BLaER1 (cell line): Measurements from ENCODE around the gene SCAMP3.

Experiments used
- H3K27ac ChIP-seq: shearing (Covaris generic); formaldehyde crosslinking; 2 replicates; pipeline ENCODE4 v1.8.1; 2022
- H3K27me3 ChIP-seq: shearing (Covaris generic); formaldehyde crosslinking; 2 replicates; pipeline ENCODE4 v1.8.1; 2022
- H3K36me3 ChIP-seq: shearing (Covaris generic); formaldehyde crosslinking; 2 replicates; pipeline ENCODE4 v1.8.1; 2022
- H3K4me1 ChIP-seq: shearing (Covaris generic); formaldehyde crosslinking; 2 replicates; pipeline ENCODE4 v1.8.1; 2022
- H3K4me2 ChIP-seq: shearing (Covaris generic); formaldehyde crosslinking; 2 replicates; pipeline ENCODE4 v1.8.1; 2022
- H3K4me3 ChIP-seq: shearing (Covaris generic); formaldehyde crosslinking; 2 replicates; pipeline ENCODE4 v1.8.1; 2022
- H3K9ac ChIP-seq: shearing (Covaris generic); formaldehyde crosslinking; 2 replicates; pipeline ENCODE4 v1.8.1; 2022
- H3K9me3 ChIP-seq: shearing (Covaris generic); formaldehyde crosslinking; 2 replicates; pipeline ENCODE4 v1.8.1; 2022
- H4K20me1 ChIP-seq: shearing (Covaris generic); formaldehyde crosslinking; 2 replicates; pipeline ENCODE4 v1.8.1; 2022
- Cebpa-rat ChIP-seq: shearing (Covaris generic); IDR thresholded peaks from 2 replicates; pipeline ENCODE4 v1.8.1; 2022

SCAMP3 gene

GRCh38 chr1:155273343-155274245 is 11.4 kb upstream of the SCAMP3 start, which contains the start of gene CLK2:
TSS of gene CLK2 (minus strand) at chr1:155273504. CDS start at chr1:155270977, 2,527 bp downstream.
- peak within 1 kb of the TSS; percentile 86 for H3K4me2 ChIP-seq
- H3K9me3 ChIP-seq: no peaks in the 10 kb centered on the region
- TF ChIP-seq Cebpa-rat: no peak
- peak within 1 kb of the TSS; percentile 80 for H3K4me3 ChIP-seq
- H3K27ac ChIP-seq: peak within 1 kb of the TSS; percentile 88
- peaks cover 43% of the 10 kb centered on the region for H4K20me1 ChIP-seq
- H3K36me3 ChIP-seq: peaks cover 33% of the 10 kb centered on the region
- H3K27me3 ChIP-seq: no peaks in the 10 kb centered on the region
- H3K4me1 ChIP-seq: peaks cover 40% of the 10 kb centered on the region
- H3K9ac ChIP-seq: peak within 1 kb of the TSS; percentile 91

- Histone ChIP-seq H3K27ac (peak overlapping the region; percentile 88), H3K27me3 (no peaks in the 10 kb centered on the region), H3K9ac (peak overlapping the region; percentile 91), H3K4me3 (peak overlapping the region; percentile 80), H3K36me3 (peaks cover 42% of the 10 kb centered on the region), H4K20me1 (peaks cover 47% of the 10 kb centered on the region), H3K4me2 (peak overlapping the region; percentile 86), H3K4me1 (peaks cover 31% of the 10 kb centered on the region), H3K9me3 (no peaks in the 10 kb centered on the region)
- no peak for TF ChIP-seq Cebpa-rat
These were observed 10.5 kb upstream of the SCAMP3 start for GRCh38 chr1:155272466-155273342.

- no peak overlapping the region for H3K27ac ChIP-seq
- H4K20me1 ChIP-seq: peaks cover 50% of the 10 kb centered on the region
- H3K4me1 ChIP-seq: peaks cover 20% of the 10 kb centered on the region
- H3K4me3 ChIP-seq: no peak overlapping the region
- no peaks in the 10 kb centered on the region for H3K27me3 ChIP-seq
- H3K9ac ChIP-seq: no peak overlapping the region
- no peak for TF ChIP-seq Cebpa-rat
- no peaks in the 10 kb centered on the region for H3K9me3 ChIP-seq
- peaks cover 75% of the 10 kb centered on the region for H3K36me3 ChIP-seq
- H3K4me2 ChIP-seq: no peak overlapping the region
These were observed 7.2 kb upstream of the SCAMP3 start for GRCh38 chr1:155269381-155269780.

GRCh38 chr1:155268630-155269029 is 6.5 kb upstream of the SCAMP3 start:
- no peaks in the 10 kb centered on the region for H3K9me3 ChIP-seq
- no peak overlapping the region for H3K9ac ChIP-seq
- H3K4me2 ChIP-seq: no peak overlapping the region
- peaks cover 82% of the 10 kb centered on the region for H3K36me3 ChIP-seq
- no peak overlapping the region for H3K4me3 ChIP-seq
- TF ChIP-seq Cebpa-rat: no peak
- H3K4me1 ChIP-seq: peaks cover 12% of the 10 kb centered on the region
- no peak overlapping the region for H3K27ac ChIP-seq
- H3K27me3 ChIP-seq: no peaks in the 10 kb centered on the region
- peaks cover 50% of the 10 kb centered on the region for H4K20me1 ChIP-seq

GRCh38 chr1:155267373-155267772 is 5.2 kb upstream of the SCAMP3 start:
- TF ChIP-seq Cebpa-rat: no peak
- no peak overlapping the region for H3K9ac ChIP-seq
- H3K9me3 ChIP-seq: no peaks in the 10 kb centered on the region
- no peak overlapping the region for H3K4me2 ChIP-seq
- H4K20me1 ChIP-seq: peaks cover 45% of the 10 kb centered on the region
- H3K4me1 ChIP-seq: peaks cover 16% of the 10 kb centered on the region
- no peak overlapping the region for H3K27ac ChIP-seq
- no peaks in the 10 kb centered on the region for H3K27me3 ChIP-seq
- peaks cover 93% of the 10 kb centered on the region for H3K36me3 ChIP-seq
- H3K4me3 ChIP-seq: no peak overlapping the region

- no peak overlapping the region for H3K27ac ChIP-seq
- H4K20me1 ChIP-seq: peaks cover 41% of the 10 kb centered on the region
- no peak overlapping the region for H3K9ac ChIP-seq
- no peak overlapping the region for H3K4me2 ChIP-seq
- H3K27me3 ChIP-seq: no peaks in the 10 kb centered on the region
- no peak for TF ChIP-seq Cebpa-rat
- H3K4me3 ChIP-seq: no peak overlapping the region
- peaks cover 8% of the 10 kb centered on the region for H3K4me1 ChIP-seq
- peaks cover 89% of the 10 kb centered on the region for H3K36me3 ChIP-seq
- no peaks in the 10 kb centered on the region for H3K9me3 ChIP-seq
These were observed 4.4 kb upstream of the SCAMP3 start for GRCh38 chr1:155266553-155266952.

- H3K27ac ChIP-seq: no peak overlapping the region
- H3K9me3 ChIP-seq: no peaks in the 10 kb centered on the region
- peaks cover 24% of the 10 kb centered on the region for H3K4me1 ChIP-seq
- H3K4me3 ChIP-seq: no peak overlapping the region
- H4K20me1 ChIP-seq: peaks cover 25% of the 10 kb centered on the region
- H3K9ac ChIP-seq: no peak overlapping the region
- peaks cover 81% of the 10 kb centered on the region for H3K36me3 ChIP-seq
- H3K4me2 ChIP-seq: no peak overlapping the region
- no peak for TF ChIP-seq Cebpa-rat
- no peaks in the 10 kb centered on the region for H3K27me3 ChIP-seq
These were observed 907 bp upstream of the SCAMP3 start for GRCh38 chr1:155263067-155263466.

- peak overlapping the region; percentile 78 for H3K27ac ChIP-seq
- peaks cover 25% of the 10 kb centered on the region for H3K4me1 ChIP-seq
- H3K36me3 ChIP-seq: peaks cover 81% of the 10 kb centered on the region
- no peaks in the 10 kb centered on the region for H3K9me3 ChIP-seq
- peak overlapping the region; percentile 98 for H3K4me2 ChIP-seq
- no peak for TF ChIP-seq Cebpa-rat
- peak overlapping the region; percentile 82 for H3K4me3 ChIP-seq
- no peaks in the 10 kb centered on the region for H3K27me3 ChIP-seq
- peak overlapping the region; percentile 86 for H3K9ac ChIP-seq
- H4K20me1 ChIP-seq: peaks cover 22% of the 10 kb centered on the region
These were observed 688 bp downstream of the SCAMP3 start for GRCh38 chr1:155261493-155261851.

- Histone ChIP-seq H4K20me1 (peaks cover 26% of the 10 kb centered on the region), H3K4me3 (no peak overlapping the region), H3K4me1 (peaks cover 36% of the 10 kb centered on the region), H3K9me3 (no peaks in the 10 kb centered on the region), H3K27me3 (no peaks in the 10 kb centered on the region), H3K4me2 (peak overlapping the region; percentile 98), H3K27ac (no peak overlapping the region), H3K36me3 (peaks cover 75% of the 10 kb centered on the region), H3K9ac (peak overlapping the region; percentile 86; the same call in 1 of the 2 replicates)
- no peak for TF ChIP-seq Cebpa-rat
These were observed 1.9 kb downstream of the SCAMP3 start for GRCh38 chr1:155260276-155260675.
